Measurements from ENCODE around the gene NKAIN2.

Gene NKAIN2

DNA sequence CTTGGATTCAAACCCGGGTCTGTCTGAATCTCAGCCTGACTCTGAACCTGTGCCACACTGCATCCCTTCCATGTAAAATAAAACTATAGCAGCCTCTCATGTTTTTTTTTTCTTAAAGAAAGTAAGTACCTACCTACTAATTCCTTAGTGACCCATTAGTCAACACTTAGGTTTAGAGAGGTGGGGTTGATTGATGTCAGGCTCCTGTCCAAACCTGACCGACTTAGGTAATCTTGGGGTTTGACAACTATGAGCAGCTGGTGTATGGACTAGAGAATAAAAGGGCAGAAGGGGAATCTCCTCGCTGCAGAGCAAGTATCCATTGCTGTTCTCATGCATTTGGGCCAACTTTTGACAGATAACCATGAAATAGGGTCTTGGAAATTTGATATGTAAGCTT lies 6.5 kb downstream of the NKAIN2 start:
- DNase-seq, result peak in 1 of 2 experiments; percentile 20

DNA sequence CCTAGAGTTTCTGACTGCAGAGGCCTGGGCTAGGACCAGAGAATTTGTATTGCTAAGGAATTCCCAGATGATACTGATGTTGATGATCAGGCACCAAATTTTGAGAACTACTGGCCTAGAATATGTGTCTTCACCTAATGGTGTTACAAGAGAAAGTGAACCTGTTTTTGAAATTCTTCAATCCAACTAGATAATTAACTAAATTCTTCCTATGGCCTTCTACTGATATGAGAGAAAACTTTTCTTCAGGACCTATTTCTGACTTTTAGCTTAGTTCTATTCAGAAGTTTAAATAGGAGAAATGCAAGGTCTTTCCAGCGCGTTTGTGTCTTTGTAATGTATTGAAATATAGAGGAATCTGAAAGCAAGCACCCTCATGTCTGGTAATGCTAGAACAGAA lies 7.3 kb downstream of the NKAIN2 start:
- no peak for DNase-seq

DNA sequence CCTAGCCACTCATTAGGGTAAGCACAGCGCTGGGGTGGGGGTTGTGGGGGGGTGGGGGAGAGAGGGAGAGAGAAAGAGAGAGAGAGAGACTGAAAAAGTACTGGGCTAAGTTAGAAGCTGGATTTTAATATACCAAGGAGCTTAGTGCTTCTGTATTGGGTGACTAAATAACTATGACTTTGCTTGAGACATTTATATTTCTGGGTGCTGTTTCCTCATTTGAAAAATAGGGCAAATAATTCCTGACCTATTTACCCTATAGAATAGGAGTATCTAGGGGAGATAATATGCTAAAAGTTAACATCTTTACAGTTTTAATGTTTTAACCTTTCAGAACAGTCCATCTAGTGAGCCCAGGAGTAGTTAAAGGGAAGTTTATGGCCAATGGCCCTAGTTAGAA lies 7.7 kb downstream of the NKAIN2 start:
- no peak for DNase-seq

DNA sequence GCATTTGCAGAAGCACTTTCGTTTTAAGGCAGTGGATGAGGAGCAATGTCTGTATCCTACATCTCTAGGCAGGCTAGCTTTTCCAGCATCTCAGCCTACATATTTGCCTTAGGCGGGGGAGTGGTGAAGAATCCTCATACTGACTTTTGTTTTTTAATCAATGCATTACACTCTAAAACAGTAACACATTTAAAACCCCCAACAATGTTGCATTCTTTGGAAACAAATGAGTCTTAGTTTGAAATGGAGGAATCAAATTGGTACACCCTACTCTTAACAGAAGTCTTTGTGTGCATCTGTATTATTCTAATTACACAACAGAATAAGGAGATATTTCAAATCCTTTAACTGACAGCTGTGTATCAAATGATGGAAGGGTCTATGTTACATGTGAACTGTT lies 9.0 kb downstream of the NKAIN2 start:
- DNase-seq, result no peak

DNA sequence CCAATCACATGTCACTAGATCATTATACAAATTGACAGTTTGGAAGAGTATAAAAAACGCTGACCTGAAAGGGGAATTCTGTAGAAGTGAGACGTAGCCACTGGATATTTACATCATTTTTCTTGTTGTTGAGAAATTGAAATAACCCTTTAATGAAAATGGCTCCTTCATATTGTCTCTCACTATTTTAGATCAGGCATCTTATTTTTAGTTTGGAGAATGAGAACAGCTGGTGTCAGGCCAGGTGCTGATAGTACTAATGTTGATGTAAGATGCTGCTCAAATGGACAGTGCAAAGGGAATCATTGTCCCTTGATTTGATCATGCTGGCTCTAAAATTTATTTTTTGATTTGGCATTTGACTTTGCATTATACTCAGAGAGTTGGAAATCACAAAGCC lies 17.4 kb downstream of the NKAIN2 start:
- no peak for DNase-seq

DNA sequence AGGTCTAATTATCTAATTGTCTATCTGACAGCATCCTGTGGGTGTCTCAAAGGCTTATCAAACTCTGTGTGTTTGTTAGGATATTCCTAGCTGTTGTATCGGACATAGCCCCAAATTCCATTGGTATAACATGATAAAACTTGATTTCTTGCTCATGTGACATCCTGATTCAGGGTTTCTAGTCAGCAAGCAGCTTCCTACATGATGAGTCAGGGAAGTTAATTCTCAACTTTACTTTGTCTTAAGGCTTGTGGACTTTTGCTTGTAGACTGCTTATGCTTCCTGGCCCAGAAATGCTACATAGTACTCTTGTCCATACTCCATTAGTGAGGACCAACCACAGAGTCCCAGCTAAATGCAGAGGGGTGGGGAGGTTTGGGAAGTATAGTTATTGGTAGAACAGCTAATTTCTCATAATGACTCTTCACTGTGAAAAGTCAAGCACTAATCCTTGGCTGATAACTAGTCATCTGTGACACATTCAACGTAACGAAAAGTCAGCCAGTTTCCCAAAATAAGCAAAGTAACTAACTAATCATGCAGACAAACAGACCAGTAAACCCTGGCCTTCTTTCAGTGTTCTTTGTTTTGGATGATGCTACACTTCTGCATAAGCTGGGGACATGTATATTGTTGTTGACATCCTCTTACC lies 25.8 kb downstream of the NKAIN2 start:
- peak in 1 of 2 experiments; percentile 2 for DNase-seq

DNA sequence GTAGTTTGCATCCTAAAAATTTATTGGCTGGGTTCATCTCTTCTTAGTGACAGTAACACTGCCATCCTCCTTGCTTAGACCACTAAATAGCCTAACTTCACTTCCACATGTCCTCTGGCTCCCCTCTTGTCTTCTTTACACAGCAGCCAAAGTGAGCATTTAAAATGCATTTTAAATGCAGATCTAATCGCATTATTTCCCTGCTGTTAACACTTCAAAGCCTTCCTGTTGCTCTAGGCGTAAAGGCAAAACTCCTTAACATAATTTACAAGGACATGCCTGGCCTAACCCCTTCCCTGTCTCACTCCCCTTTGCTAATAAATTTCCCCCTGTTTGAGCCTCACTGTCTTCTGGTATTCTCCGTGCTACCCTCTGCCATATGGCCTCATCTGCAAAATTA lies 26.5 kb downstream of the NKAIN2 start:
- DNase-seq, result peak; percentile 67 to 90

DNA sequence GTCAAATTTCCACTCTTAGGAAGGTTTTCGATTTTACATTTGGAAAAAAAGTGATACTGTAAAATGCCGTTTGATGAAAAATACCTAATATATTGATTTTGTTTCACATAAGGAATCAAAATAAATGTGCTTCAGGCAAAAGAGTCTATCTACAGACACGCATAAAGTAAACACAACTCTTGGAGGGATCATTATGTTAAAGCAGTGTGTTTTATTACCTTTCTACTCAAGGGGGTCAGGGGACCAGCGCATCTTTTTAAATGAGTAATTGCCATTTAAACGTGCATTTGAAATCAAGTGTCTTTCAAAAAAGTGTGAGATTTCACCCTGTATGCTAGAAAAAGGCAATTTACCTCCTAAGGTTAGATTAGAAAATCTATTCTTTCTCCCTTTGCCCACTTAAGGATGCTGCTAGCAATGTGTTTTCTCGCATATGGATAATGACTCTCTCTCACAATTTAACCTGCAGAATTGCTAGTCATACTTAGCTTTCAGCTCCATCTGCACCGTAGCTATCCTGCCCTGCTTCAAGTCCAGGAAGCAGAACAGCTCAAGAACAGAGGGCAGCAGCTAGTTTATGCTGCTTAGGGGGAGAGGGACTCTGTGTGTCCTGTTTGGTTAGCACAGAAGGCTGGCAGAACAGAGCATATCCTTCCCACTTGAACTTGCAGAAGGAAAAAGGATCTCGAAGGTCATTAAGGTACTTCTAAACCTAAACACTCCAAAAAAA lies 35.0 kb downstream of the NKAIN2 start:
- DNase-seq, result peak in 1 of 2 experiments; percentile 53

DNA sequence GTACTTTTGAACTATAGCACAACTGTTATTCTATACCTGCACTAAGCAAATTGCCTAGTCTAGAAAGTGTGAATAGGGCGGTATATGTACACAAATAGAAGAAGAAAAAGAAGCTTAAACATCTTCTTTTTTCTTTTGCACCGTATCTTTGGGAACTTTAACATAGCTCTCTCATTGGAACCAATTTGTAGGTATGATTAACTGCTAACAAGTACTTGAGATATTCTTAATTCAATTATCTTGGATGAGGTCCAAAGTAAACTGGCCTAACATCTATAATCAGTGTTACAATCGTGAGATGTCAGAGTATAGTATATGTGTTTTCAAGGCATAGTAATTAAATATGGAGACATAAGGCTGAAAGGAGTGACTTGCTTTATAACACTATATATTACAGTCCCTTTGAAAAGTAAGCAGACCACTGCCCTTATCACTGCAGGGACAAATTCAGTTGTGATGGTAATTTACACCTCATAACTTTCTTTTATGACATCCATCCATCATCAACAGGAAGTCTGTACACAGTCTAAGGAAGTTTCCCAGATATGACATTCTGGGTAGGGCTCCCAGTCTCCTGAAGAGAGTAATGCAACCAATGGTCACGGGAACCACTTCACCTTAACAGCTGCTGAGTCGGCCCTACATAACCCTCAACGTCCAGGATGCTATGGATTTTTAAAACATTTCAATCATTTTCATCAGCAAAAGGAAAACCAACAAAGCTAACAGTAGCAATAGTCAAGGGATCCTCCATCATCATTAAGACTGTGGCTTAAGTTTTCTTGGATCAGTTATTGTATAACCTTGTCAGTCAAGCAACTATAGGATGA lies 37.6 kb downstream of the NKAIN2 start:
- peak in 1 of 2 experiments; percentile 33 for DNase-seq

DNA sequence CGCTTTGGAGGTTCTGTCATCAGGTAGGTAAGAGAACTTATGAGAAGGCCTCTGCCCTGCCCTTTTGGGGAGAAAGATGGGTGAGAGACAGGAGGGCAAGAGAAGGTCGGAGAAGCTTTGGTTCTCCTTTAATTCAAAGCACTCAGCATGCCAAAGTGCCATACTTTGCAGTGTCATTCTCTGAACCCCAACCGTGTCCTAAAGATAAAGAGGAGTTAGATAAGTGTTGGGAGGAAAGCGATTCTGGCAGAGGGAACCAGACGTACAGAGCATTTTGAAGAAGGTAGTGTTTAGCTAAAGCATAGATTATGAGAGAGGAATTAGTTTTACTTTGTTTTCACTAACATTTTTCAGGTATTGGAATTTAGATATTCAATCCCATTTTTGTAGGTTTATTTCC lies 40.3 kb downstream of the NKAIN2 start:
- DNase-seq, result no peak

DNA sequence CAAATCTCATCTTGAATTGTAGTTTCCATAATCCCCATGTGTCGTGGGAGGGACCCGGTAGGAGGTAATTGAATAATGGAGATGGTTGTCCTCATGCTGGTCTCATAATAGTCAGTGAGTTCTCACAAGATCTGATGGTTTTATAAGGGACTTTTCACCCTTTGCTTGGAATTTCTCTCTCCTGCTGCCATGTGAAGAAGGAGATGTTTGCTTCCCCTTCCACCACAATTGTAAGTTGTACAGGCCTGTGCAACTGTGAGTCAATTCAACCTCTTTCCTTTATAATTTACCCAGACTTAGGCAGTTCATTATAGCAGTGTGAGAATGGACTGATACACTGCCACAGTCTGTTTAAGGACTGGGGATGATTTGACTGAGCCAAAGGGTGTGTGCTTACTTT lies 44.7 kb downstream of the NKAIN2 start:
- DNase-seq, result no peak

DNA sequence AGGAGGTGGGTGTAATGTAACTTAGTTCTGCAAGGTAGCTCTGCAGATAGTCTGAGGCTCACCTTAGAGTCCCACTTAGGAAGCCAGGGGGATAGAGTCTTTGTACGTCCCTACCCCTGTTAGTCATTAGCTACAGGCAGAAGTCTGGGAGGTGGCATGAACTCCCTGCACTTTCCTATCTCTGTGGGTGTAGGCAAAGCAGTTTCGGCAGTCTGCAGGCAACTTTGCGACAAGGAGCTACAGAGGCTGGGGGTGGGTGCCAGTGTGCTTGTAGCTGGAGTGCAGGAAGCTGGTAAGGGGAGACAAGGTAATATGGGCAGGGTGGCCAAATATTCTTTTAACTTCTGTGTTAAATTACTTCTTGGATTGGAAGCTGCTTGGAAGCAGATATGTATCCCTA lies 45.7 kb downstream of the NKAIN2 start:
- no peak for DNase-seq

DNA sequence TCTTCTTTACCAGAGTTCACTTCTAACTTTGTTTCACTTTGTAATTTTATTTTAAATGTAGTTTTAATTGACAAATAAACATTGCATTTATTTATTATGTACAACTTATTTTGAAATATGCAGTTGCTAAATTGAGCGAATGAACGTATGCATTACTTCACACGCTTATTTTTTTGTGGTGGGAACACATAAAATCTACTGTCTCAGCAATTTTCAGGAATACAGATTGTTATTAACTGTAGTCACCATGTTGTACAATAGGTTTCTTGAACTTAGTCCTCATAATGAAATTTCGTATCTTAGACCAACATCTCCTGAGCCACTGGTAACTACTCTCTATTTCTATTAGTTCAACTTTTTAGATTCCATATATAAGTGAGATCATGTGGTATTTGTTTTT lies 46.9 kb downstream of the NKAIN2 start:
- no peak for DNase-seq

DNA sequence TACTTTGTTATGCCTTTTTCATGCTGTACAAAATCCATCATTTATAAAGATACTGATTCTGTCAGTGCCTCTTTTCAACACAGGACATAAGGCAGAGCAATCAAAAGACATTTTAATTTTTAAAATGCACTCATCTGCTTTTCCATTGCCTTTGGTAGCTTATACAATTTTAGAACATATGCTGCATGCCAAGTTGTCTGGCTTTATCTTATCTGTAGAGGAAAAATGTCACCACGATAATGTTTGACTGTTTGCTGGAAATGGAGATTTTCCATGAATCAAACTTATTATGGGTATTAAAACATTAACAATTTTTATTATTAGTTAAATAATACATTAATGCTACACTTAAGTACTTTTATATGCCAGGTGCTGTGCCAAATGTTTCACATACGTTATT lies 50.5 kb downstream of the NKAIN2 start:
- DNase-seq, result no peak

DNA sequence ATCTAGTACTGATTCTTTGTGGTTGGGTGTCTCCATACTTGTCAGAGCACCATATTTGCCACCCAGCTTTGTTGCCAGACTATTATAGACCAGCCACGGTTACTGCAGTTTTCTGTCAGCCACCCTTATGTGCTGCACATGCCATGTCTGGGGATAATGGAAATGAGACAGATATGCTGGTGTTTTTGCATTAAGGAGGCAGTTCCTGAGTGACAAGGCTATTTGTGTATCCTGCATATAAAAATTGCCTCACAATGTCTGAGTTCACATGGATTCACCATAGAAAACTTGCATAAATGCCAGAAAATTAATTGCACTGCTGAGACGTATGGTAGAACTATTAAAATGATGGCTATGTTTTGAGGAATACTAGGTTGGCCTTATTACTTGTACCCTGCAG lies 51.8 kb downstream of the NKAIN2 start:
- no peak for DNase-seq

DNA sequence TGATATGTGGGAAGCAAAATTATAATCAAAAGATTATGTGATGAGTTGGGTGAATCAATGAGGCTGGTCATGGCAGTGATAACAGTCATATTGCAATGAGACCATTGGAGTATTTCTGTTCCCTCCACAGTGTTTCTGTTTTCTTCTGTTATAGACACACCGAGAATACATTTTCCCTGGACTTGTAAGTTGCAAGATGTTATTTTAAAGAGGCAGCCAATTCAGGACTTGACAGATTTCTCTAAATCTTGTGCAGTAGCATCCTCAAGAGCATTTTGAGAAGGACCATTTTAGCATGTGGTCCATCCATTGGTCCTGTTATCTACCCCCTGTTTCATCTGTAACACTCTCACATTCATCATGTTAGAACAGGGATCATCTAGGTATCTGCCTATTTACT lies 55.6 kb downstream of the NKAIN2 start:
- DNase-seq, result no peak

DNA sequence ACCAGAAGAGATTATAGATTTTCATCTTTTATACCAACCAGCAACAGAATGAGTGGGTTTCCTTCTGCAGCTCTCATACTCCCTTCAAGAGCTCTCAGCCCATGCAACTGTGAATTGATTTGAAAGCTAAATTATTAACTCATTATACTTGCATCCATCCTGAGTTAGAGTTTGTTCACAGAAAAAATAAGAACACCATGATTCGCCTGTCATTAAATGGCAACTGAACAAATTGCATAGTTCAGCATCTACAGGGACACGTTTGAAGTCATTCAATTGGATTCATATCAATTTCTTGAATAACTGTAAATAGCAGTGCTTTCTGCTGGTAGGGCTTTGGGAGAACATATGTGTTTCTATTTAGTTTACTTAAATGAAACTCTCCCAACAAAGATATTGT lies 65.7 kb downstream of the NKAIN2 start:
- no peak for DNase-seq

DNA sequence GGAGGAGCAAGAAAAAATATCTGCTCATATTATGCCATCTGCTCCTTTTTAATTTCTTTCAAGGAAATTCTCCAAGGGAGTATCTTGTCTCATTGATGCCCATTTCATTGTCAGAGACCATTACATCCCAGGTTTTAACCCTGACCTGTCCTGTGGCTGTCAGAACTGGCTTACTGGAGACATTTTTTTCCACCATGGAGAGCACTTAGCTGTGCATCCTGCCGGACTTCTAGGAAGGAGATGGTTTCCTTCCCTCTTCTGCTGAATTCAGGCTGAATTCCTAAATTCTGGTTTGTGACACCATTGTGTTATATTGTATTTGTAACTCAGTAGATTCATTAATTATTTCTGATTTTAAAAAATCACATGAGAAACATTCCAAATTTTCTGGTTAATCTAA lies 70.3 kb downstream of the NKAIN2 start:
- no peak for DNase-seq

DNA sequence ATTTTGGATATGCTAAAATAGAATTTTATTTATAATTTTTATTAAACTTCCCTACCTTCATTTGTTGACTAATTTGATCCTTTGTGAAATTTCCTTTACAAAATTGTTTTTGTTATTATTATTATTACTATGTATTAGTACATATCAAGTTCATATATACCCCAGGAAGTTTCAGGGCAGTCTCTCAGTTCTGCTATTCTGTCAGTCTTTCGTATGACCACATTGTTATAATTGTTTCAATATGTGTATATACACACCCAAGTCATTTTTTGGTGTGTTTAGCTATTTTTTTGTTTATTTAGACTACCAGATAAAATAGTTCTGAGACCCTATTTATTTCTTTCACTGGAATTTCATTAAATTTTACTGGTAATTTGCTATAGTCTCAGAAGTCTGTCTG lies 72.1 kb downstream of the NKAIN2 start:
- no peak for DNase-seq

DNA sequence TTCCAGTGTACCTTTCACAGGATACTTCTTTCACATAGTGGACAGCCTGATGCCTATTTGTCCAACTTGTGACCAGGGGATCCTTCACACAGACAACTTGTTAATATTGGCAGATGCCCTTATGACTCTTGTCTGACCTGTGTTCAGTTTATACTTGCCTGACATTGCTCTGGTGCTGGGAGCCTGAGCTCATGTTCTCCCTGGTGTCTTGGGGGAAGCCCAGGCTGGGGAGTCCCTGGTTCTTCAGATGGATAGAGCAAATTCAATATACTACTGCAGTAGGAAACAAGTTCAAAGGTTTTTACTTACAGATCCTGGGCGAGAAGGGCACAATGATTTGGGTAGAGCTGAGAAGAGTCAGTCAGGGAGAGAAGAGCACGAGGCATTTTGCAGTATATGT lies 76.1 kb downstream of the NKAIN2 start:
- no peak for DNase-seq

DNA sequence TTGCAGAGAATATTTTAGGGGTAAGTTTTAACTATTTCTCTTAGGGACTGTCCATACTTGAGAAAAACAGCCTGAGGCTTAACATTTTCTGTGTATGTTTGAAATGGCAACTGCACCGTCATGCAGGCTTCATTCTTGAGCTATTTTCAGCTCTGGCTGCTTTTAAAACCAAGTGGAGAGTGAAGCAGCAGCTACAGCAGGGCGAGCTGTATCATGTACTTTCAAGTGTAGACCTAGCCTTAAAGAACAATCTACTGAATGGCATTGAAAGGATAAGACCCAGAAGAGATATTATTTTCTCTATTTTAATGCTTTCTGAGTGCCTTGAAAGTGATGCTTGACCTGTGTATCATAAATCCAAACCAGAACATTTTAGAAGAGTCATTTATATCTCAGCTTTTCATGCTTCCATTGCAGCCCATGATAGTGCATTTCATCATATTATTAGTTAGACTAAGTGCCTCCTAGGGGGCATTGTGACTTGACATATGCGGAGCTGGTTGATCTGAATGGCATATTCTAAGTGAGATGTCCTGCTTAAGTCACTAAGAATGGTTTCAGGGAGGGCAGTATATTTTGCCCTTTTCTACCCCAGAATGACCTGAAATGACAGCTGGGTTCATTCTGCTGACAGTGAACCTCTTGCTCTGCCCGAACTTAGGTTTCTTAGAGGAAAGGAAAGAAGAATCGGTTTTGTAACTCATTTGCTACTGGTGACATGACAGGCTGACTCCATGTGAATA lies 85.3 kb downstream of the NKAIN2 start:
- no peak for DNase-seq

DNA sequence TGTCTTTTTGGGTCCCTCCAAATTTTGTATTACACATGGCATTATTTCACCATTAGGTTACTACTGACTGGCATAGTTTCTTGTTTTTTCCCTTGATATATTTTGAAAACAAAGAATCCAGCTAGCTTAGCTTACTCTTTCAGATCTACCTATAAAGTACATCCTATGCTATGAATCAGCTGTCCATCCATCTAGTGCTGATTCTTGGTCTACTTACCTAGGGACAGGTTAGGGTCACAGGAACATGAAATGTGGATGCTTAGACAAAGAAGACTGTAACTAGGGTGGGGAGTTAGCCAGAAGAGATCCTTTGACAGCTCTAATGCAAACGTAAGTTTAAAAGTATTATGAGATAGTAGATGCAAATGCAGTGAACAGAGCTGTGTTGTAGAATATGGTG lies 91.7 kb downstream of the NKAIN2 start:
- DNase-seq, result no peak

DNA sequence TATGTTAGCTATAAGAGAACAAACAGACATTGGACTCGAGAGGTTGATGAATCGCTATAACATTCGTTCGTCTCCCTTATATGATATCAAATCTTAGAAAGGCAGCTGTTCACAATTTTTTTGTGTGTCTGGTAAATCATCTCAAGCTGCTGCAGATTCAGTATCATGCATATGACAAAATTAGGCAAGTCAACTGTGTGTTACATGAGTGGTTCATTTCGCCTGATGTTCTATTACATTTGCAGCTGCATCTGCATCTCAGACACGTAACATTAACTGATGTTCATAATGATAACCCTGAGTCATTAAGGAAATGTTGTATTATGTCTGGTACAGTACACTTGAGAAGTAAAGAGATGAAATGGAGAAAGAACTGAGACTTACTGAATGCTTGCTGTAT lies 92.1 kb downstream of the NKAIN2 start:
- DNase-seq, result no peak
